HG03103 (cell line): ENCODE results near the gene SH3BP2.
"Not testable (repeated sequence)": the region's sequence is repeated elsewhere in the genome, so short reads cannot be mapped to it uniquely, and the experiment has no call there.

Source experiments
- ATAC-seq: cut with Tn5 transposase; IDR thresholded peaks from one replicate; pipeline ENCODE4 v1.9.1; 2021; ENCODE audit warnings: low read depth; ENCODE audit not compliant: unreplicated experiment

The SH3BP2 gene

GRCh38 chr4:2762048-2762447, 30.8 kb upstream of the SH3BP2 start:
- no peak for ATAC-seq

GRCh38 chr4:2762486-2763370, 30.2 kb upstream of the SH3BP2 start:
- not testable (repeated sequence) for ATAC-seq

GRCh38 chr4:2763511-2763967, 29.3 kb upstream of the SH3BP2 start:
- ATAC-seq, result no peak

- ATAC-seq, result no peak
Observed at GRCh38 chr4:2765832-2766526, 26.9 kb upstream of the SH3BP2 start.

- ATAC-seq, result no peak
Observed at GRCh38 chr4:2767046-2767704, 25.7 kb upstream of the SH3BP2 start.

- no peak for ATAC-seq
Observed at GRCh38 chr4:2767705-2768074, 25.2 kb upstream of the SH3BP2 start.

- no peak for ATAC-seq
Observed at GRCh38 chr4:2768124-2768523, 24.8 kb upstream of the SH3BP2 start.

GRCh38 chr4:2768921-2769336, 24.0 kb upstream of the SH3BP2 start:
- no peak for ATAC-seq

- no peak for ATAC-seq
Observed at GRCh38 chr4:2771264-2771663, 21.6 kb upstream of the SH3BP2 start.

GRCh38 chr4:2780643-2781042, 12.2 kb upstream of the SH3BP2 start:
- ATAC-seq, result not testable (repeated sequence)

- no peak for ATAC-seq
Observed at GRCh38 chr4:2781911-2782310, 11.0 kb upstream of the SH3BP2 start.

GRCh38 chr4:2783790-2784189, 9.1 kb upstream of the SH3BP2 start:
- ATAC-seq, result no peak

GRCh38 chr4:2785613-2786012, 7.3 kb upstream of the SH3BP2 start:
- ATAC-seq, result no peak

GRCh38 chr4:2786152-2786671, 6.7 kb upstream of the SH3BP2 start:
- no peak for ATAC-seq

GRCh38 chr4:2786794-2787229, 6.1 kb upstream of the SH3BP2 start:
- ATAC-seq, result no peak

GRCh38 chr4:2787230-2788100, 5.4 kb upstream of the SH3BP2 start:
- ATAC-seq, result peak; percentile 44

- no peak for ATAC-seq
Observed at GRCh38 chr4:2788101-2788500, 4.8 kb upstream of the SH3BP2 start.

GRCh38 chr4:2788532-2789103, 4.3 kb upstream of the SH3BP2 start:
- no peak for ATAC-seq

GRCh38 chr4:2789351-2789750, 3.5 kb upstream of the SH3BP2 start:
- ATAC-seq, result no peak
